Activated B cell treated with CpG ODN at 0.5 μM for 24 hours (primary cell): Measurements from ENCODE around the gene EPB41L3. TPM values are rescaled to one million over a fixed set of nuclear protein-coding genes. Genes with fewer than 3 reads are reported as not detected.

Source experiments
- ATAC-seq: fragments of 200-7000 bp; cut with Tn5 transposase; one replicate; pipeline ENCODE4 v1.10.0; 2021; ENCODE audit warnings: low read depth, mild to moderate bottlenecking, moderate library complexity
- CTCF ChIA-PET: fragments of 350-600 bp; sonication (Branson Sonifier 250); formaldehyde crosslinking; loops from one replicate; lab custom pipeline; 2021; ENCODE audit warnings: antibody characterized with exemption; lab: Charles Lee
- POLR2A ChIA-PET: fragments of 350-600 bp; sonication (Branson Sonifier 250); formaldehyde crosslinking; loops from one replicate; lab custom pipeline; 2021; ENCODE audit warnings: antibody characterized with exemption; lab: Charles Lee
- DNase-seq: peaks from one replicate; pipeline ENCODE4 v3.0.0; 2022
- H3K27ac Mint-ChIP-seq: one replicate; pipeline ENCODE4 v1.8.0; 2020; ENCODE audit warnings: mixed read lengths
- H3K27me3 Mint-ChIP-seq: one replicate; pipeline ENCODE4 v1.8.0; 2021; ENCODE audit warnings: mixed read lengths
- H3K36me3 Mint-ChIP-seq: one replicate; pipeline ENCODE4 v1.8.0; 2021; ENCODE audit warnings: low read depth, mixed read lengths
- H3K4me1 Mint-ChIP-seq: one replicate; pipeline ENCODE4 v1.8.0; 2021; ENCODE audit warnings: mixed read lengths
- H3K4me3 Mint-ChIP-seq: one replicate; pipeline ENCODE4 v1.8.0; 2020; ENCODE audit warnings: mild to moderate bottlenecking, mixed read lengths
- H3K9me3 Mint-ChIP-seq: one replicate; pipeline ENCODE4 v1.8.0; 2020; ENCODE audit warnings: mixed read lengths
- CTCF ChIP-seq: fragments of 200-600 bp; IDR thresholded peaks from one replicate; pipeline ENCODE4 v1.8.0; 2022; ENCODE audit warnings: antibody characterized with exemption, mild to moderate bottlenecking
- intact Hi-C: fragments of 100-400 bp; cut with micrococcal nuclease; formaldehyde crosslinking; loops from one replicate; pipeline ENCODE4 v1.15.1; 2024
- total RNA-seq: library from RNA; stranded (reverse); gene quantifications from 2 replicates; pipeline ENCODE4 v1.2.3, GENCODE V29; 2022

EPB41L3 gene
- total RNA-seq, 1 donor from 2014 or later: 0.73 TPM

- CTCF ChIA-PET: no interaction called here
- Mint-ChIP-seq H3K4me3 (no peak overlapping the region), H3K4me1 (no peaks in the 10 kb centered on the region), H3K9me3 (no peaks in the 10 kb centered on the region), H3K27me3 (peaks cover 6% of the 10 kb centered on the region), H3K36me3 (no peaks in the 10 kb centered on the region), H3K27ac (no peak overlapping the region)
- intact Hi-C loops: no loop called here
- TF ChIP-seq CTCF: no peak
- no peak for ATAC-seq
- POLR2A ChIA-PET: no interaction called here
- no peak for DNase-seq
Measured at GRCh38 chr18:5469340-5469739, 74.5 kb downstream of the EPB41L3 start.

GRCh38 chr18:5468394-5468793 is 75.4 kb downstream of the EPB41L3 start:
- CTCF ChIA-PET: no interaction called here
- ATAC-seq: no peak
- H3K27ac Mint-ChIP-seq: no peak overlapping the region
- no peak overlapping the region for H3K4me3 Mint-ChIP-seq
- no peak for DNase-seq
- POLR2A ChIA-PET: no interaction called here
- TF ChIP-seq CTCF: no peak
- no peaks in the 10 kb centered on the region for H3K4me1 Mint-ChIP-seq
- H3K9me3 Mint-ChIP-seq: no peaks in the 10 kb centered on the region
- intact Hi-C loops: no loop called here
- H3K36me3 Mint-ChIP-seq: no peaks in the 10 kb centered on the region
- peaks cover 3% of the 10 kb centered on the region for H3K27me3 Mint-ChIP-seq

- peaks cover 5% of the 10 kb centered on the region for H3K27me3 Mint-ChIP-seq
- no peaks in the 10 kb centered on the region for H3K36me3 Mint-ChIP-seq
- H3K4me1 Mint-ChIP-seq: no peaks in the 10 kb centered on the region
- DNase-seq: no peak
- no peak for TF ChIP-seq CTCF
- H3K4me3 Mint-ChIP-seq: no peak overlapping the region
- intact Hi-C loops: no loop called here
- no peaks in the 10 kb centered on the region for H3K9me3 Mint-ChIP-seq
- no peak overlapping the region for H3K27ac Mint-ChIP-seq
- CTCF ChIA-PET: no interaction called here
- POLR2A ChIA-PET: no interaction called here
- ATAC-seq: no peak
Measured at GRCh38 chr18:5467671-5468070, 76.1 kb downstream of the EPB41L3 start.

- ATAC-seq: no peak
Measured at GRCh38 chr18:5466256-5466655, 77.5 kb downstream of the EPB41L3 start.

GRCh38 chr18:5464251-5464650 is 79.5 kb downstream of the EPB41L3 start:
- no peak overlapping the region for H3K27ac Mint-ChIP-seq
- no peaks in the 10 kb centered on the region for H3K36me3 Mint-ChIP-seq
- H3K4me1 Mint-ChIP-seq: no peaks in the 10 kb centered on the region
- no peak overlapping the region for H3K4me3 Mint-ChIP-seq
- ATAC-seq (no peak), DNase-seq (no peak)
- TF ChIP-seq CTCF: no peak
- intact Hi-C loops: no loop called here
- no peaks in the 10 kb centered on the region for H3K9me3 Mint-ChIP-seq
- ChIA-PET CTCF (no interaction called here), POLR2A (no interaction called here)
- H3K27me3 Mint-ChIP-seq: peaks cover 12% of the 10 kb centered on the region

More at GRCh38 chr18:5466256-5466655, 77.5 kb downstream of the EPB41L3 start:
- no peak for DNase-seq
- intact Hi-C loops: no loop called here
- TF ChIP-seq CTCF: no peak
- no peaks in the 10 kb centered on the region for H3K36me3 Mint-ChIP-seq
- POLR2A ChIA-PET: no interaction called here
- H3K27ac Mint-ChIP-seq: no peak overlapping the region
- H3K4me1 Mint-ChIP-seq: no peaks in the 10 kb centered on the region
- H3K27me3 Mint-ChIP-seq: peaks cover 5% of the 10 kb centered on the region
- CTCF ChIA-PET: no interaction called here
- no peaks in the 10 kb centered on the region for H3K9me3 Mint-ChIP-seq
- no peak overlapping the region for H3K4me3 Mint-ChIP-seq
